PC-3 (cell line): ENCODE results near the gene CDH11. TPM values are rescaled to one million over a fixed set of nuclear protein-coding genes. Genes with fewer than 3 reads are reported as not detected.

Source experiments
- ATAC-seq: fragments of 200-7000 bp; cut with Tn5 transposase; 2 replicates; pipeline ENCODE4 v1.9.1; 2020; ENCODE audit warnings: mild to moderate bottlenecking, moderate library complexity
- BruUV-seq: library from RNA; stranded (reverse); fragments of 400-500 nt; replicated peaks from 2 replicates; lab custom pipeline; 2021; lab: Mats Ljungman, UMichigan
- CTCF ChIA-PET: fragments of 300-600 bp; sonication (Branson Sonifier 250); formaldehyde crosslinking; loops from one replicate; lab custom pipeline; 2022; ENCODE audit warnings: antibody characterized with exemption; lab: Charles Lee
- POLR2A ChIA-PET: fragments of 300-600 bp; sonication (Branson Sonifier 250); formaldehyde crosslinking; loops from one replicate; lab custom pipeline; 2022; ENCODE audit warnings: antibody characterized with exemption; ENCODE audit not compliant: unreplicated experiment; lab: Charles Lee
- DNase-seq: peaks from one replicate; pipeline ENCODE4 v3.0.0-alpha.2; 2015
- H2AFZ ChIP-seq: fragments of 300-600 bp; sonication (generic); 2 replicates; pipeline ENCODE4 v1.6.0; 2016; ENCODE audit warnings: antibody characterized with exemption, low read length
- H3F3A ChIP-seq: fragments of 300-600 bp; sonication (generic); one replicate; pipeline ENCODE4 v1.6.0; 2017; ENCODE audit warnings: antibody characterized with exemption, low read length, control low read depth, mild to moderate bottlenecking; ENCODE audit not compliant: unreplicated experiment
- H3K27ac ChIP-seq: fragments of 300-600 bp; sonication (generic); 2 replicates; pipeline ENCODE4 v1.5.1; 2016; ENCODE audit warnings: mild to moderate bottlenecking, low read length
- H3K27me3 ChIP-seq: fragments of 300-600 bp; sonication (generic); 2 replicates; pipeline ENCODE4 v1.6.1; 2016; ENCODE audit warnings: low read length, mixed read lengths
- H3K36me3 ChIP-seq: fragments of 300-600 bp; sonication (generic); 2 replicates; pipeline ENCODE4 v1.6.1; 2016; ENCODE audit warnings: low read depth, mixed run types, low read length, mixed read lengths
- H3K4me1 ChIP-seq: fragments of 300-600 bp; sonication (generic); 2 replicates; pipeline ENCODE4 v1.5.1; 2016; ENCODE audit warnings: low read length; ENCODE audit not compliant: insufficient read depth
- H3K4me2 ChIP-seq: fragments of 300-600 bp; sonication (generic); 2 replicates; pipeline ENCODE4 v1.6.0; 2016; ENCODE audit warnings: low read length
- H3K4me3 ChIP-seq: fragments of 300-600 bp; sonication (generic); 2 replicates; pipeline ENCODE4 v1.5.1; 2016; ENCODE audit warnings: mild to moderate bottlenecking, low read length, mixed read lengths
- H3K79me2 ChIP-seq: fragments of 300-600 bp; sonication (generic); 2 replicates; pipeline ENCODE4 v1.6.1; 2017; ENCODE audit warnings: low read length, mixed read lengths
- H3K9ac ChIP-seq: fragments of 300-600 bp; sonication (generic); 2 replicates; pipeline ENCODE4 v1.6.0; 2016; ENCODE audit warnings: mild to moderate bottlenecking, low read length
- H3K9me2 ChIP-seq: fragments of 300-600 bp; sonication (generic); replicated peaks from 2 replicates; pipeline ENCODE4 v1.6.1; 2016; ENCODE audit warnings: mixed run types, low read length, mixed read lengths
- H3K9me3 ChIP-seq: fragments of 300-600 bp; sonication (generic); 2 replicates; pipeline ENCODE4 v1.6.1; 2016; ENCODE audit warnings: low read length, mixed read lengths
- H4K20me1 ChIP-seq: fragments of 300-600 bp; sonication (generic); 2 replicates; pipeline ENCODE4 v1.6.1; 2016; ENCODE audit warnings: low read length, mixed read lengths
- EZH2 ChIP-seq: fragments of 300-600 bp; sonication (generic); IDR thresholded peaks from one replicate; pipeline ENCODE4 v1.6.1; 2017; ENCODE audit warnings: antibody characterized with exemption, mild to moderate bottlenecking, low read length; ENCODE audit not compliant: unreplicated experiment
- EZH2phosphoT487 ChIP-seq: fragments of 300-600 bp; sonication (generic); IDR thresholded peaks from 2 replicates; pipeline ENCODE4 v1.6.1; 2018; ENCODE audit warnings: mild to moderate bottlenecking, antibody characterized with exemption, low read length, borderline replicate concordance
- intact Hi-C: fragments of 100-400 bp; cut with micrococcal nuclease; formaldehyde crosslinking; loops from 2 replicates; pipeline ENCODE4 v1.9.0; 2023
- total RNA-seq: library from RNA; depleted of rRNA; stranded (reverse); fragments of >200 nt; gene quantifications from 2 replicates; pipeline ENCODE4 v1.2.3, GENCODE V29; 2014
- TF ChIP-seq, protein P1 (sequence below): fragments of 300-600 bp; sonication (generic); conservative IDR thresholded peaks from 2 replicates; pipeline ENCODE4 v1.5.1; 2017; ENCODE audit warnings: antibody characterized with exemption, low read depth, mild to moderate bottlenecking, low read length

Gene CDH11
- total RNA-seq, 1 experiment from 2014 or later = 172 TPM

DNA sequence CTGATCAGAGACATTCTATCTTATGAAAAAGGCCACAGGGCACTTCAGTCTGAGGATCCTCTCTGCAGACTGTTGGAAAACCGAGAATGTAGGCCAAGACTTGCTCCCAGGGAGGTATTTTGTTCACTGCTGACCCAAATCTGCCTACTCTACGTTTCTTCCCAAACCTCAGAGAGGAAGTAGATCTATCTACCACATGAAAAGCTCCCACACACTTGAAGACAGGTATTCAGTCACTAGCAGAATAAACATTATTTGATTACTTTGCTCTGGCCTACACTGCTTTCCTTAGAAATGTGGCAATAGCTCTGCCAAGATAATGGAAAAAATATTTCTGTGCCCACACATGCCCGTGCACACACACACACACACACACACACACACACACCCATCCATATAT, 164.6 kb downstream of the CDH11 start:
- ATAC-seq = no peak

DNA sequence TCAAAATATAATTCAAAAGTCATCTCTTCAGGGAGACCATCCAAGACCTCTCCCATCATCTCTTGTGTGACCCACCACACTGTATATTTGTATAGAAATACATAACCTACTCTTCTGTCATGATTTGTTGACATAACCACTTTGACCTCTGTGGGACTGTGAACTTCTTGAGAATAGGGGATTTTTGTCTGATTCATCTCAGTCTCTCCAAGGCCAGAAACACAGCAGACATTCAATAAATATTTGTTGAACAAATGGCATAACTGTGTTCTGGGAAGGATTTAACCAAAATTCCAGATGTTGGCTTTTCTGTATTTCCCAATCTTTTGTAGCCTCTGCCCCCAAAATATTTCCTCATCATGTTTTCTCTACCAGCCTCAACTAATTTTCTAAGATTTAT, 169.7 kb downstream of the CDH11 start:
- CTCF ChIA-PET = no interaction called here
- ATAC-seq (peak; percentile 20; the same call in 1 of the 2 replicates), DNase-seq (no peak)
- Histone ChIP-seq H2AFZ (no peak overlapping the region), H3F3A (no peaks in the 10 kb centered on the region), H3K9me3 (no peaks in the 10 kb centered on the region), H3K9me2 (no peaks in the 10 kb centered on the region), H3K4me2 (no peak overlapping the region), H3K36me3 (peaks cover 9% of the 10 kb centered on the region; the same call in 1 of the 2 replicates), H3K79me2 (no peaks in the 10 kb centered on the region), H4K20me1 (no peaks in the 10 kb centered on the region), H3K27ac (no peak overlapping the region), H3K4me1 (no peaks in the 10 kb centered on the region), H3K4me3 (no peak overlapping the region), H3K9ac (no peak overlapping the region), H3K27me3 (no peaks in the 10 kb centered on the region)
- POLR2A ChIA-PET = no interaction called here
- intact Hi-C loops = no loop called here
- TF ChIP-seq EZH2 (no peak), EZH2phosphoT487 (no peak)
- TF ChIP-seq, protein P1, sequence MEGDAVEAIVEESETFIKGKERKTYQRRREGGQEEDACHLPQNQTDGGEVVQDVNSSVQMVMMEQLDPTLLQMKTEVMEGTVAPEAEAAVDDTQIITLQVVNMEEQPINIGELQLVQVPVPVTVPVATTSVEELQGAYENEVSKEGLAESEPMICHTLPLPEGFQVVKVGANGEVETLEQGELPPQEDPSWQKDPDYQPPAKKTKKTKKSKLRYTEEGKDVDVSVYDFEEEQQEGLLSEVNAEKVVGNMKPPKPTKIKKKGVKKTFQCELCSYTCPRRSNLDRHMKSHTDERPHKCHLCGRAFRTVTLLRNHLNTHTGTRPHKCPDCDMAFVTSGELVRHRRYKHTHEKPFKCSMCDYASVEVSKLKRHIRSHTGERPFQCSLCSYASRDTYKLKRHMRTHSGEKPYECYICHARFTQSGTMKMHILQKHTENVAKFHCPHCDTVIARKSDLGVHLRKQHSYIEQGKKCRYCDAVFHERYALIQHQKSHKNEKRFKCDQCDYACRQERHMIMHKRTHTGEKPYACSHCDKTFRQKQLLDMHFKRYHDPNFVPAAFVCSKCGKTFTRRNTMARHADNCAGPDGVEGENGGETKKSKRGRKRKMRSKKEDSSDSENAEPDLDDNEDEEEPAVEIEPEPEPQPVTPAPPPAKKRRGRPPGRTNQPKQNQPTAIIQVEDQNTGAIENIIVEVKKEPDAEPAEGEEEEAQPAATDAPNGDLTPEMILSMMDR = no peak
- BruUV-seq = no TSS peak

More for the DNA sequence above, 164.6 kb downstream of the CDH11 start:
- DNase-seq = no peak
- H3F3A ChIP-seq = no peaks in the 10 kb centered on the region
- no peaks in the 10 kb centered on the region for H3K4me1 ChIP-seq
- TF ChIP-seq EZH2phosphoT487 (no peak), EZH2 (no peak)
- TF ChIP-seq, protein P1 = no peak
- H3K9ac ChIP-seq = no peak overlapping the region
- H3K27ac ChIP-seq = no peak overlapping the region
- no peak overlapping the region for H3K4me2 ChIP-seq
- H4K20me1 ChIP-seq = no peaks in the 10 kb centered on the region
- H2AFZ ChIP-seq = no peak overlapping the region
- no peaks in the 10 kb centered on the region for H3K27me3 ChIP-seq
- CTCF ChIA-PET = no interaction called here
- H3K79me2 ChIP-seq = no peaks in the 10 kb centered on the region
- BruUV-seq = no TSS peak
- no peaks in the 10 kb centered on the region for H3K9me2 ChIP-seq
- no peak overlapping the region for H3K4me3 ChIP-seq
- intact Hi-C loops = no loop called here
- H3K9me3 ChIP-seq = no peaks in the 10 kb centered on the region
- POLR2A ChIA-PET = no interaction called here
- H3K36me3 ChIP-seq = peaks cover 4% of the 10 kb centered on the region

- Histone ChIP-seq H3K4me2 (no peak overlapping the region), H3K27ac (no peak overlapping the region), H3K4me1 (no peaks in the 10 kb centered on the region), H3K4me3 (no peak overlapping the region), H3K36me3 (peaks cover 9% of the 10 kb centered on the region; the same call in 1 of the 2 replicates), H3K9me2 (no peaks in the 10 kb centered on the region), H3K27me3 (no peaks in the 10 kb centered on the region), H3K9ac (no peak overlapping the region), H4K20me1 (no peaks in the 10 kb centered on the region), H3F3A (no peaks in the 10 kb centered on the region), H2AFZ (no peak overlapping the region), H3K79me2 (no peaks in the 10 kb centered on the region), H3K9me3 (no peaks in the 10 kb centered on the region)
- TF ChIP-seq, protein P1 = no peak
- TF ChIP-seq EZH2phosphoT487 (no peak), EZH2 (no peak)
- CTCF ChIA-PET = no interaction called here
- intact Hi-C loops = no loop called here
- no TSS peak for BruUV-seq
- POLR2A ChIA-PET = no interaction called here
- no peak for DNase-seq
- no peak for ATAC-seq
These were observed 170.7 kb downstream of the CDH11 start for GRCh38 chr16:64951193-64951592.
